Esophagus muscularis mucosa (tissue), 2 donors: ENCODE data around the gene DNASE1L1.

Experiments
- EP300 ChIP-seq: sonication (generic); formaldehyde crosslinking; IDR thresholded peaks from one replicate; pipeline ENCODE4 v1.6.1; 2017; ENCODE audit warnings: antibody characterized with exemption
- POLR2A ChIP-seq: fragments of 450-650 bp; IDR thresholded peaks from one replicate; pipeline ENCODE4 v1.6.1; 2017; ENCODE audit warnings: antibody characterized with exemption, moderate library complexity, mild to moderate bottlenecking, low read depth

DNA sequence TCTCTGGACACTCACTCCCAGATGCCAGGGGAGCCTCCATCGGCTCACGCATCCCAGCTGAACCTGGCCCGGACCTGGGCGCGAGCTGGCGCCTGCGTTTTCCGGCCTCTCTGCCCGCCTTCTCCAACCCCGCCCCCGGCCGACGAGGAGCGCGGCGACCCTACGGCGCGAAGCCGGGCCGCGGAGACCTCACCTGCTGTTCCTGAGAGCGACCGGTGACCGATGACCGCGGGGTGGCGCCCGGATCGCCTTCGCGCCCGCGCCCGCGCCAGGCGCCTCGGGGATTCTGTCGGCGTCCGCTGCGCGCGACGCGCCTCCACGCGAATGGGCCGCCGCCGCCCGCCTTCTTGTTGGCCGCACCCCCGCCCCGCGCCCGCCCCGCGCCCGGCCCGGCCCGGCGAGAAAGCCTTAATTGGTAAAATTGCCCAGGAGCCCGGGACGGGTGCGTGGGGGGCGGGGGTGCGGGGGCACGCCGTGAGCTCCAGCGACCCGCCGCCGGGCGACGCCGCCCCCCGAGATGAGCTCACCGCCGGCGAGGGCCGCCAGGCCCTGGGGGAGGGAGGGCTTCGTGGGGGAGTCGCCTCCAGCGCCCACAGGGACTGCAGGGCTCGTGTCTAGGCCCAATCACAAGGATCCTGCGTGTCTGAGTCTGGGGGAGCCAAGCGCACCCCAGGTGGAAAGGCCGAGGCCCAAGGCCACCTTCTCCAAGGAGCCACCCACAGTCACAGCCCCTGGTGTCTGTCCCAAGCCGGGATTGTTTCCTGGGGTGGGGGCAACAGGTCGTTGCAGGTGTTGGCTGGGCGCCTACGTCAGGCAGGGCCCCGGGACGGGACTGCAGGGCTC is 34.5 kb downstream of the DNASE1L1 start, which contains the start of gene FLNA:
- TF ChIP-seq POLR2A (peak; percentile 44), EP300 (no peak)
